HEK293 (cell line): ENCODE data around the gene TTC7B.

Experiments
- GLIS2 ChIP-seq: fragments of 450-650 bp; formaldehyde crosslinking; IDR thresholded peaks from 2 replicates; pipeline ENCODE4 v1.5.1; 2016; ENCODE audit warnings: missing biosample characterization, missing genetic modification characterization
- ZNF10 ChIP-seq: fragments of 450-650 bp; formaldehyde crosslinking; IDR thresholded peaks from 2 replicates; pipeline ENCODE4 v1.5.1; 2017; ENCODE audit warnings: missing biosample characterization, missing genetic modification characterization
- ZNF140 ChIP-seq: fragments of 450-650 bp; formaldehyde crosslinking; IDR thresholded peaks from 2 replicates; pipeline ENCODE4 v1.5.1; 2016; ENCODE audit warnings: missing biosample characterization, missing genetic modification characterization
- ZNF16 ChIP-seq: fragments of 450-650 bp; formaldehyde crosslinking; IDR thresholded peaks from 2 replicates; pipeline ENCODE4 v1.5.1; 2016; ENCODE audit warnings: low read depth, missing biosample characterization, missing genetic modification characterization
- ZNF404 ChIP-seq: fragments of 450-650 bp; formaldehyde crosslinking; IDR thresholded peaks from 2 replicates; pipeline ENCODE4 v1.5.1; 2017; ENCODE audit warnings: missing biosample characterization, missing genetic modification characterization
- ZNF677 ChIP-seq: fragments of 450-650 bp; IDR thresholded peaks from 2 replicates; pipeline ENCODE4 v1.5.0; 2018; ENCODE audit warnings: missing biosample characterization, mild to moderate bottlenecking, missing genetic modification characterization, moderate library complexity
- ZNF768 ChIP-seq: fragments of 450-650 bp; formaldehyde crosslinking; IDR thresholded peaks from 2 replicates; pipeline ENCODE4 v1.5.1; 2018; ENCODE audit warnings: missing biosample characterization, mild to moderate bottlenecking, missing genetic modification characterization
- TF ChIP-seq, protein P1 (sequence below): fragments of 450-650 bp; formaldehyde crosslinking; IDR thresholded peaks from 2 replicates; pipeline ENCODE4 v1.5.1; 2016; ENCODE audit warnings: missing biosample characterization, missing genetic modification characterization
- TF ChIP-seq, protein P2 (sequence below): fragments of 450-650 bp; formaldehyde crosslinking; IDR thresholded peaks from 2 replicates; pipeline ENCODE4 v1.5.1; 2016; ENCODE audit warnings: missing biosample characterization, missing genetic modification characterization
- TF ChIP-seq, protein P3 (sequence below): fragments of 450-650 bp; formaldehyde crosslinking; IDR thresholded peaks from 2 replicates; pipeline ENCODE4 v1.5.1; 2016; ENCODE audit warnings: missing biosample characterization, missing genetic modification characterization
- TF ChIP-seq, protein P4 (sequence below): fragments of 450-650 bp; formaldehyde crosslinking; IDR thresholded peaks from 2 replicates; pipeline ENCODE4 v1.5.1; 2016; ENCODE audit warnings: missing biosample characterization, missing genetic modification characterization

DNA sequence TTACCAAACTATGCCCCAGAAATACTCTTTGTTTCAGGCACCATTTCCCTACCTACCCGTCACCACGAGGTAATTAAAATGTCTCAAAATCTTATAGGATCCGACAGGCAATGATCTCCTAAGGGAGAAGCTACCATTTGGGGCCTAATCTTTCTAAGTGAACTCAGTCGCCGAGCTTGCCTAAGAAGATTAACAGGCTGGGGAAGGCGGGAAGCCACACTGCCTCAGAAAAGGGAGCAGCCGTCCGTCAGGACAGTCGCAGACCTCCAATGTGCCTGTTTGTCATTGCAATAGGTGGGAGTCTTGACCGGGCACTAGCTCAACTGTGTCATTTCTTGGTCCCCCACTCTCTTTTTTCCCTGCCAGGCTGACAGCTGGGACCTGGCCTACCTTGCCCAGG, 4.6 kb downstream of the TTC7B start:
- TF ChIP-seq, protein P1, sequence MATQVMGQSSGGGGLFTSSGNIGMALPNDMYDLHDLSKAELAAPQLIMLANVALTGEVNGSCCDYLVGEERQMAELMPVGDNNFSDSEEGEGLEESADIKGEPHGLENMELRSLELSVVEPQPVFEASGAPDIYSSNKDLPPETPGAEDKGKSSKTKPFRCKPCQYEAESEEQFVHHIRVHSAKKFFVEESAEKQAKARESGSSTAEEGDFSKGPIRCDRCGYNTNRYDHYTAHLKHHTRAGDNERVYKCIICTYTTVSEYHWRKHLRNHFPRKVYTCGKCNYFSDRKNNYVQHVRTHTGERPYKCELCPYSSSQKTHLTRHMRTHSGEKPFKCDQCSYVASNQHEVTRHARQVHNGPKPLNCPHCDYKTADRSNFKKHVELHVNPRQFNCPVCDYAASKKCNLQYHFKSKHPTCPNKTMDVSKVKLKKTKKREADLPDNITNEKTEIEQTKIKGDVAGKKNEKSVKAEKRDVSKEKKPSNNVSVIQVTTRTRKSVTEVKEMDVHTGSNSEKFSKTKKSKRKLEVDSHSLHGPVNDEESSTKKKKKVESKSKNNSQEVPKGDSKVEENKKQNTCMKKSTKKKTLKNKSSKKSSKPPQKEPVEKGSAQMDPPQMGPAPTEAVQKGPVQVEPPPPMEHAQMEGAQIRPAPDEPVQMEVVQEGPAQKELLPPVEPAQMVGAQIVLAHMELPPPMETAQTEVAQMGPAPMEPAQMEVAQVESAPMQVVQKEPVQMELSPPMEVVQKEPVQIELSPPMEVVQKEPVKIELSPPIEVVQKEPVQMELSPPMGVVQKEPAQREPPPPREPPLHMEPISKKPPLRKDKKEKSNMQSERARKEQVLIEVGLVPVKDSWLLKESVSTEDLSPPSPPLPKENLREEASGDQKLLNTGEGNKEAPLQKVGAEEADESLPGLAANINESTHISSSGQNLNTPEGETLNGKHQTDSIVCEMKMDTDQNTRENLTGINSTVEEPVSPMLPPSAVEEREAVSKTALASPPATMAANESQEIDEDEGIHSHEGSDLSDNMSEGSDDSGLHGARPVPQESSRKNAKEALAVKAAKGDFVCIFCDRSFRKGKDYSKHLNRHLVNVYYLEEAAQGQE (tag by site-specific recombination): no peak
- TF ChIP-seq ZNF140 (tag by site-specific recombination): no peak
- TF ChIP-seq, protein P2, sequence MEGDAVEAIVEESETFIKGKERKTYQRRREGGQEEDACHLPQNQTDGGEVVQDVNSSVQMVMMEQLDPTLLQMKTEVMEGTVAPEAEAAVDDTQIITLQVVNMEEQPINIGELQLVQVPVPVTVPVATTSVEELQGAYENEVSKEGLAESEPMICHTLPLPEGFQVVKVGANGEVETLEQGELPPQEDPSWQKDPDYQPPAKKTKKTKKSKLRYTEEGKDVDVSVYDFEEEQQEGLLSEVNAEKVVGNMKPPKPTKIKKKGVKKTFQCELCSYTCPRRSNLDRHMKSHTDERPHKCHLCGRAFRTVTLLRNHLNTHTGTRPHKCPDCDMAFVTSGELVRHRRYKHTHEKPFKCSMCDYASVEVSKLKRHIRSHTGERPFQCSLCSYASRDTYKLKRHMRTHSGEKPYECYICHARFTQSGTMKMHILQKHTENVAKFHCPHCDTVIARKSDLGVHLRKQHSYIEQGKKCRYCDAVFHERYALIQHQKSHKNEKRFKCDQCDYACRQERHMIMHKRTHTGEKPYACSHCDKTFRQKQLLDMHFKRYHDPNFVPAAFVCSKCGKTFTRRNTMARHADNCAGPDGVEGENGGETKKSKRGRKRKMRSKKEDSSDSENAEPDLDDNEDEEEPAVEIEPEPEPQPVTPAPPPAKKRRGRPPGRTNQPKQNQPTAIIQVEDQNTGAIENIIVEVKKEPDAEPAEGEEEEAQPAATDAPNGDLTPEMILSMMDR (tag by site-specific recombination): no peak
- no peak for TF ChIP-seq ZNF10 (tag by site-specific recombination)
- TF ChIP-seq, protein P3, sequence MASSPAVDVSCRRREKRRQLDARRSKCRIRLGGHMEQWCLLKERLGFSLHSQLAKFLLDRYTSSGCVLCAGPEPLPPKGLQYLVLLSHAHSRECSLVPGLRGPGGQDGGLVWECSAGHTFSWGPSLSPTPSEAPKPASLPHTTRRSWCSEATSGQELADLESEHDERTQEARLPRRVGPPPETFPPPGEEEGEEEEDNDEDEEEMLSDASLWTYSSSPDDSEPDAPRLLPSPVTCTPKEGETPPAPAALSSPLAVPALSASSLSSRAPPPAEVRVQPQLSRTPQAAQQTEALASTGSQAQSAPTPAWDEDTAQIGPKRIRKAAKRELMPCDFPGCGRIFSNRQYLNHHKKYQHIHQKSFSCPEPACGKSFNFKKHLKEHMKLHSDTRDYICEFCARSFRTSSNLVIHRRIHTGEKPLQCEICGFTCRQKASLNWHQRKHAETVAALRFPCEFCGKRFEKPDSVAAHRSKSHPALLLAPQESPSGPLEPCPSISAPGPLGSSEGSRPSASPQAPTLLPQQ: no peak
- TF ChIP-seq, protein P4, sequence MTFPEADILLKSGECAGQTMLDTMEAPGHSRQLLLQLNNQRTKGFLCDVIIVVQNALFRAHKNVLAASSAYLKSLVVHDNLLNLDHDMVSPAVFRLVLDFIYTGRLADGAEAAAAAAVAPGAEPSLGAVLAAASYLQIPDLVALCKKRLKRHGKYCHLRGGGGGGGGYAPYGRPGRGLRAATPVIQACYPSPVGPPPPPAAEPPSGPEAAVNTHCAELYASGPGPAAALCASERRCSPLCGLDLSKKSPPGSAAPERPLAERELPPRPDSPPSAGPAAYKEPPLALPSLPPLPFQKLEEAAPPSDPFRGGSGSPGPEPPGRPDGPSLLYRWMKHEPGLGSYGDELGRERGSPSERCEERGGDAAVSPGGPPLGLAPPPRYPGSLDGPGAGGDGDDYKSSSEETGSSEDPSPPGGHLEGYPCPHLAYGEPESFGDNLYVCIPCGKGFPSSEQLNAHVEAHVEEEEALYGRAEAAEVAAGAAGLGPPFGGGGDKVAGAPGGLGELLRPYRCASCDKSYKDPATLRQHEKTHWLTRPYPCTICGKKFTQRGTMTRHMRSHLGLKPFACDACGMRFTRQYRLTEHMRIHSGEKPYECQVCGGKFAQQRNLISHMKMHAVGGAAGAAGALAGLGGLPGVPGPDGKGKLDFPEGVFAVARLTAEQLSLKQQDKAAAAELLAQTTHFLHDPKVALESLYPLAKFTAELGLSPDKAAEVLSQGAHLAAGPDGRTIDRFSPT (tag by site-specific recombination): no peak
- no peak for TF ChIP-seq ZNF677 (tag by site-specific recombination)
- no peak for TF ChIP-seq ZNF404
- no peak for TF ChIP-seq GLIS2
- no peak for TF ChIP-seq ZNF768
- TF ChIP-seq ZNF16: no peak
